IgD-negative memory B cell (primary cell): ENCODE results near the gene GRB10. TPM values are rescaled to one million over a fixed set of nuclear protein-coding genes. Genes with fewer than 3 reads are reported as not detected.

ENCODE experiments used
- H3K27ac Mint-ChIP-seq, 3 donors: one replicate each; pipeline ENCODE4 v1.8.0; 2020 to 2022; ENCODE audit warnings: mild to moderate bottlenecking in 3 of 3, mixed read lengths in 3 of 3, moderate library complexity in 1 of 3
- H3K27me3 Mint-ChIP-seq: one replicate; pipeline ENCODE4 v1.8.0; 2021; ENCODE audit warnings: mixed read lengths
- H3K36me3 Mint-ChIP-seq: one replicate; pipeline ENCODE4 v1.8.0; 2020; ENCODE audit warnings: mild to moderate bottlenecking, mixed read lengths
- H3K4me1 Mint-ChIP-seq, 3 donors: one replicate each; pipeline ENCODE4 v1.8.0; 2020 to 2022; ENCODE audit warnings: mixed read lengths in 3 of 3, mild to moderate bottlenecking in 1 of 3
- H3K4me3 Mint-ChIP-seq, 4 donors: one replicate each; pipeline ENCODE4 v1.8.0; 2020 to 2022; ENCODE audit warnings: mild to moderate bottlenecking in 4 of 4, mixed read lengths in 4 of 4, moderate library complexity in 3 of 4
- H3K9me3 Mint-ChIP-seq, 3 donors: one replicate each; pipeline ENCODE4 v1.8.0; 2020 to 2021; ENCODE audit warnings: mixed read lengths in 3 of 3, mild to moderate bottlenecking in 1 of 3
- polyA plus RNA-seq: library from polyadenylated mRNA; unstranded; fragments of 300-500 nt; fragmentation: Illumina TruSeq; gene quantifications from one replicate; pipeline ENCODE4 v1.2.3, GENCODE V29; 2021

GRB10 gene
- polyA plus RNA-seq, 1 donor from 2014 or later: 0.11 TPM

- H3K9me3 Mint-ChIP-seq: peaks cover 2 to 8% (median 4%) of the 10 kb centered on the region in 3 donors
- no peaks in the 10 kb centered on the region for H3K4me1 Mint-ChIP-seq
- no peak overlapping the region for H3K4me3 Mint-ChIP-seq
- H3K27ac Mint-ChIP-seq: no peak overlapping the region
- H3K36me3 Mint-ChIP-seq: no peaks in the 10 kb centered on the region
- H3K27me3 Mint-ChIP-seq: peaks cover 10% of the 10 kb centered on the region
Observed at GRCh38 chr7:50567715-50568261, 214.9 kb downstream of the GRB10 start.

- H3K9me3 Mint-ChIP-seq: peaks cover 2 to 8% (median 4%) of the 10 kb centered on the region in 3 donors
- peaks cover 10% of the 10 kb centered on the region for H3K27me3 Mint-ChIP-seq
- H3K27ac Mint-ChIP-seq: peak overlapping the region in 1 of 3 donors; percentile 48
- H3K4me1 Mint-ChIP-seq: no peaks in the 10 kb centered on the region
- H3K4me3 Mint-ChIP-seq: no peak overlapping the region
- H3K36me3 Mint-ChIP-seq: no peaks in the 10 kb centered on the region
Observed at GRCh38 chr7:50565977-50566376, 216.7 kb downstream of the GRB10 start.

GRCh38 chr7:50565559-50565916, 217.2 kb downstream of the GRB10 start:
- H3K27ac Mint-ChIP-seq: no peak overlapping the region
- H3K4me3 Mint-ChIP-seq: no peak overlapping the region
- H3K4me1 Mint-ChIP-seq: no peaks in the 10 kb centered on the region
- peaks cover 10% of the 10 kb centered on the region for H3K27me3 Mint-ChIP-seq
- H3K36me3 Mint-ChIP-seq: no peaks in the 10 kb centered on the region
- peaks cover 2 to 7% (median 2%) of the 10 kb centered on the region in 3 donors for H3K9me3 Mint-ChIP-seq

- H3K27me3 Mint-ChIP-seq: peaks cover 10% of the 10 kb centered on the region
- H3K9me3 Mint-ChIP-seq: peaks cover 0 to 5% (median 0%) of the 10 kb centered on the region in 3 donors
- no peaks in the 10 kb centered on the region for H3K4me1 Mint-ChIP-seq
- H3K27ac Mint-ChIP-seq: peak within 1 kb of the TSS in 1 of 3 donors; percentile 48
- no peaks in the 10 kb centered on the region for H3K36me3 Mint-ChIP-seq
- H3K4me3 Mint-ChIP-seq: no peak within 1 kb of the TSS
Observed at GRCh38 chr7:50564640-50565558, 217.8 kb downstream of the GRB10 start, which contains the start of gene DDC. TSS of gene DDC (minus strand) at chr7:50565405. CDS start at chr7:50544085, 21,320 bp downstream.

- no peaks in the 10 kb centered on the region for H3K4me1 Mint-ChIP-seq
- no peak overlapping the region for H3K27ac Mint-ChIP-seq
- H3K4me3 Mint-ChIP-seq: no peak overlapping the region
Observed at GRCh38 chr7:50564171-50564570, 218.5 kb downstream of the GRB10 start.

GRCh38 chr7:50562136-50562535, 220.6 kb downstream of the GRB10 start:
- H3K9me3 Mint-ChIP-seq: peaks cover 0 to 5% (median 0%) of the 10 kb centered on the region in 3 donors
- no peak overlapping the region for H3K27ac Mint-ChIP-seq
- no peaks in the 10 kb centered on the region for H3K36me3 Mint-ChIP-seq
- H3K4me3 Mint-ChIP-seq: no peak overlapping the region
- H3K27me3 Mint-ChIP-seq: peaks cover 15% of the 10 kb centered on the region
- no peaks in the 10 kb centered on the region for H3K4me1 Mint-ChIP-seq

More at GRCh38 chr7:50564171-50564570, 218.5 kb downstream of the GRB10 start:
- peaks cover 16% of the 10 kb centered on the region for H3K27me3 Mint-ChIP-seq
- peaks cover 0 to 5% (median 0%) of the 10 kb centered on the region in 3 donors for H3K9me3 Mint-ChIP-seq
- no peaks in the 10 kb centered on the region for H3K36me3 Mint-ChIP-seq

GRCh38 chr7:50560865-50561351, 221.8 kb downstream of the GRB10 start:
- no peak overlapping the region for H3K4me3 Mint-ChIP-seq
- peaks cover 15% of the 10 kb centered on the region for H3K27me3 Mint-ChIP-seq
- no peaks in the 10 kb centered on the region for H3K4me1 Mint-ChIP-seq
- peaks cover 0 to 3% (median 0%) of the 10 kb centered on the region in 3 donors for H3K9me3 Mint-ChIP-seq
- no peak overlapping the region for H3K27ac Mint-ChIP-seq
- H3K36me3 Mint-ChIP-seq: no peaks in the 10 kb centered on the region

- Mint-ChIP-seq H3K4me3 (no peak overlapping the region), H3K27ac (no peak overlapping the region), H3K36me3 (no peaks in the 10 kb centered on the region), H3K4me1 (no peaks in the 10 kb centered on the region), H3K27me3 (peaks cover 18% of the 10 kb centered on the region), H3K9me3 (no peaks in the 10 kb centered on the region)
Observed at GRCh38 chr7:50559881-50560280, 222.8 kb downstream of the GRB10 start.

- Mint-ChIP-seq H3K4me3 (no peak overlapping the region), H3K27me3 (peaks cover 16% of the 10 kb centered on the region), H3K27ac (peak overlapping the region in 1 of 3 donors; percentile 39)
Observed at GRCh38 chr7:50558294-50559053, 224.2 kb downstream of the GRB10 start.

GRCh38 chr7:50557099-50557498, 225.6 kb downstream of the GRB10 start:
- Mint-ChIP-seq H3K4me1 (no peaks in the 10 kb centered on the region), H3K27ac (no peak overlapping the region), H3K36me3 (no peaks in the 10 kb centered on the region), H3K9me3 (no peaks in the 10 kb centered on the region), H3K27me3 (peaks cover 18% of the 10 kb centered on the region), H3K4me3 (no peak overlapping the region)

More at GRCh38 chr7:50558294-50559053, 224.2 kb downstream of the GRB10 start:
- Mint-ChIP-seq H3K36me3 (no peaks in the 10 kb centered on the region), H3K9me3 (no peaks in the 10 kb centered on the region), H3K4me1 (no peaks in the 10 kb centered on the region)

GRCh38 chr7:50556247-50556991, 226.3 kb downstream of the GRB10 start:
- Mint-ChIP-seq H3K36me3 (no peaks in the 10 kb centered on the region), H3K27ac (no peak overlapping the region), H3K4me1 (no peaks in the 10 kb centered on the region), H3K9me3 (no peaks in the 10 kb centered on the region), H3K4me3 (no peak overlapping the region), H3K27me3 (peaks cover 18% of the 10 kb centered on the region)

- Mint-ChIP-seq H3K4me1 (no peaks in the 10 kb centered on the region), H3K36me3 (no peaks in the 10 kb centered on the region), H3K27ac (no peak overlapping the region), H3K9me3 (no peaks in the 10 kb centered on the region), H3K27me3 (peaks cover 18% of the 10 kb centered on the region), H3K4me3 (no peak overlapping the region)
Observed at GRCh38 chr7:50555594-50556140, 227.0 kb downstream of the GRB10 start.

GRCh38 chr7:50554431-50555322, 228.0 kb downstream of the GRB10 start:
- no peaks in the 10 kb centered on the region for H3K9me3 Mint-ChIP-seq
- H3K27me3 Mint-ChIP-seq: peaks cover 17% of the 10 kb centered on the region
- H3K36me3 Mint-ChIP-seq: no peaks in the 10 kb centered on the region
- H3K27ac Mint-ChIP-seq: no peak overlapping the region
- no peak overlapping the region for H3K4me3 Mint-ChIP-seq
- H3K4me1 Mint-ChIP-seq: no peaks in the 10 kb centered on the region
